CD4-positive, alpha-beta T cell treated with Interleukin-4 for 1 hour (primary cell): ENCODE results near the gene C4orf17.

Experiments used
- DNase-seq, 2 donors: peaks; one replicate each; pipeline ENCODE4 v3.0.0-alpha.2; 2020 to 2022

The C4orf17 gene

GRCh38 chr4:99537674-99538073, 26.9 kb downstream of the C4orf17 start:
- no peak for DNase-seq

DNA sequence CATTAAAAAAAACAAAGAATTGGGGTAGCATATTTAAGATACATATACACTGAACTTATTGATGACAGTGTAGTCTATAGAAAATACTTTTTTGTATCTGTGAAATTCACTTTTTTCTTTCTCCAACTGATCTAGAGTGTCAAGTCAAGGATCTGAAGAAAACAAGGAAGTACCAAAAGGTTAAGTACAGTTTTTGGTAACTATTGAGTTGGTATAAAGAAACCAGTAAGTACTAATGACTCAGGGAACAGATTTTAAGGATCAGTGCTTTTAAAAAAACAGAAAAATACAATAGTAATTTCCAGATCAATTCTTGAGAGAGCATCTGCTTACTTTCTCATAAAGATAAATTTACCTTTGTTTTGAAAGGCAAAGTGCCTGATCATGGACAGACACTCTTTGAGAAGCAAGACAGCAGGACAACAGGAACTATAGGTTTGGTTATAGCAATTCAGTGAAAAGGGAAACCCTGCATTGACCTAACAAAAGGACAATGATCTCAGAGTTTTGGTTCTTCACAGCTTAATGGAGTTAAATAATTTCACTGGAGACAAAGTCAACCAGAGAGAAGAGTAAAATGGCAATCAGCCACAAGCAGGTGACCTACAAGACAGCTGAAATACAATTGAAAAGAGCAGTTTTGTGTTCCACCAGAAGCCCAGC, 29.6 kb downstream of the C4orf17 start:
- DNase-seq, result no peak

DNA sequence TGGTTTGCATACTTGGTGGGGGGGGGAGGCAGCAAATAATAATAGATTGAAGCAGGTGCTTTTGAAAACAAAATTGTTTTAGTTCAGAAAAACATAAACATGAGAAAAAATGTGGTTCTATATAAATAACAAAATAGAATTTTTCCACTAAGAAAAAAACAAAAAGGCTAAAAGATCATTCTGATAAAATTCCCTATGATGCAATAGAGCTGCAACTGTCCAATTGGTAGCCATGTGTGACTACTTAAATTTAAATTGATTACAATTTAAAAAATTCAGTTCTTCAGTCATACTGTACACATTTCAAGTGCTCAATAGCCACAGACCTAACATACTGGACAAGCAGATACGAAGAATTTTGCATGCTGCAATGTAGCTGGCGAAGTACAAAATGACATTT, 42.1 kb downstream of the C4orf17 start:
- DNase-seq, result no peak

- DNase-seq, result peak; percentile 95 to 96
These were observed 52.7 kb downstream of the C4orf17 start, which contains the start of gene TRMT10A for GRCh38 chr4:99563310-99564186. Gene TRMT10A (minus strand): TSS chr4:99564039. CDS start chr4:99559338, 4,701 bp downstream.

DNA sequence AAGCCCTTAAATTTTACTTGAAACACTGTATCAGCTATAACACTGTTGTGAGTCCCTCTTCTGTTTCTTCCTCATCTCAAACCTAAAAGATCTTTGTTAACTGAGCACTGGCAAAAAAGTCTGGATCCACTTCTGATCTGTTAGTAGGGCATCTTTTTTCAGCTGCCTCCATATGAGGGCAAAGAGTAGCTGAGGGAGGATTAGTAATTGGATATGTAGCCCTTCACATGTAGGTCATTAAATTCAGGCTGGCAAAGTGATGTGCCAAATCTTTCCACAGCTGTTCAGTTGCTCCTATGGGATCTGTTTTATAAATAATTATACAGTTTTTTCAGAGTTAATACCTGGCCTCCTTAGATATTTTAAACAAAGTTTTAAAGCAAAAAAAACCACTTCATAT, 54.1 kb downstream of the C4orf17 start:
- no peak for DNase-seq

DNA sequence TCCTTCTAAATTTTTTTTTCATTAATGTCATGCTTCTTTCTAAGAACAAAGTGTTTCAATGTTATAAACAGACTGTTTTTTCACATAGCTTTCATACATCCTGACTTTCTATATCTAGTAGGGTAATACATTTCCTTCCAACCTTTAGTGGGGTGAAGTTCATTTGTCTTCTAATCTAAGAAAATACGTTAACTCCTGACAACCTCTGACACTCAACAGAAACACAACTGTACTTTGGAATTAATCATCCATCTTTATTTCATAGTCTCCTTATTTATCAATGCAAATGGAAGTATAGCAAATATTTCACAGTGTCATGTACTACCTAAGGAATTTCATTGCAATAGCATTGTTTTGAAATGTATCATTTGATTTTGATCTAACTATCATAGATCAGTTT, 61.1 kb downstream of the C4orf17 start:
- no peak for DNase-seq

- no peak for DNase-seq
These were observed 61.9 kb downstream of the C4orf17 start for GRCh38 chr4:99572527-99573240.

- no peak for DNase-seq
These were observed 63.0 kb downstream of the C4orf17 start for GRCh38 chr4:99573735-99574368.

GRCh38 chr4:99574530-99575324, 63.9 kb downstream of the C4orf17 start, which contains the start of gene MTTP:
Gene MTTP (plus strand): TSS chr4:99574824. CDS start chr4:99574910, 86 bp downstream.
- no peak for DNase-seq

DNA sequence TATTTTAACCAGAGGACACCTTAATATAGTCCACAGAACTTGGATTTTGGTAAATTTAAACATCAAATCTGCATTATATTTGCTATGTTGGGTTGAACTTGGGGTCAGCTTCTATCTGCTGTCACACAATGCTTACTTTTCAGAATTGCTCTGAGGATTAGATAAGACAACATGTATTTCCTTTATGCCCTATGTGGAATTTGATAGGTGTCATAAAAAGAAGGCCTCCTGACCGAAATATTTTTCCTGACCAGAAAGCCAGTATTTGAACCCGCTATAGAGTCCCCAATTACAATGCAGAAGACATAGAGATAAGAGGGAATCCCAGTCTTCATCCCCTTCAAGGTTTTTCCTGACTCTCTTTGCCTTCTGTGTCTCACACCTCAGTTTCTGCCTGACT, 67.9 kb downstream of the C4orf17 start:
- DNase-seq, result no peak

DNA sequence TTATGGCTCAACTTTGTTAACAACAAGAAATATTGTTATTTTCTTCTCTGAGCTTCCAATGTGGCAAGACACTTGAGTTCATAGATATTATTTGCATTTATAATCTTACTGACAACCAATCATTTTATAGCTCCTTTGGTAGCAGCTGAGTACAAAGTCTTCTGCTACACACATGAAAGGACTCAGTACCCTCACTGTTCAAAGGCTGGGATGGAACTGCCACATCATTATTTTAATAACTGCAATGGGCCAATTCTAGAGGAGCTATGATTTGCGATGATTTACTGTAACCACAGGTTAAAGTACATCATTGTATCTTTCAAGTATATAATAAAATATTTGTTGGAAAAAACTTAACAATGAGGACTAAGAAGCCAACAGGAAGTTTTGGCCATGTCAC, 74.7 kb downstream of the C4orf17 start:
- no peak for DNase-seq

GRCh38 chr4:99586322-99586721, 75.5 kb downstream of the C4orf17 start:
- DNase-seq, result no peak

GRCh38 chr4:99586797-99587196, 76.0 kb downstream of the C4orf17 start:
- no peak for DNase-seq

GRCh38 chr4:99587309-99587708, 76.5 kb downstream of the C4orf17 start:
- DNase-seq, result no peak

DNA sequence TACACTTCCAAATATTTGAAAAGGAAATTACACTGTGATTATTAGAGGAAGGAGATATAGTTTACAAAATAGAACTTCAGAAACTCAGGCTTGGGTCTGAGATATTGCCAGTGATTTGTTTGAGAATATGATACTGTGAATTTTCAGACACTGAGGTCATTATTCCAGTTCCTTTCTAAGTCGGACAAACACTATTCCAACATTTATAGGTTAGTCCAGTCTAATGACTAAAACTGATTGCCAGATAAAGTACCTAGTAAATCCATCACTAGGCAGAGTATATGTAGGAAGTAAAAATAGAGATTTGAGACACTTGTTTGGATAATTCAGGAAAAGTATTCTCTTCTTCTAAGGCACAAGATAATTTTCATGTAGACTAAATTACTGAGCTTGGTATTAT, 77.0 kb downstream of the C4orf17 start:
- no peak for DNase-seq

- DNase-seq, result no peak
These were observed 80.9 kb downstream of the C4orf17 start for GRCh38 chr4:99591757-99592156.
